ENCODE measurements around the gene NLN.
"Not testable (repeated sequence)": the region's sequence is repeated elsewhere in the genome, so short reads cannot be mapped to it uniquely, and the experiment has no call there.

The NLN gene

DNA sequence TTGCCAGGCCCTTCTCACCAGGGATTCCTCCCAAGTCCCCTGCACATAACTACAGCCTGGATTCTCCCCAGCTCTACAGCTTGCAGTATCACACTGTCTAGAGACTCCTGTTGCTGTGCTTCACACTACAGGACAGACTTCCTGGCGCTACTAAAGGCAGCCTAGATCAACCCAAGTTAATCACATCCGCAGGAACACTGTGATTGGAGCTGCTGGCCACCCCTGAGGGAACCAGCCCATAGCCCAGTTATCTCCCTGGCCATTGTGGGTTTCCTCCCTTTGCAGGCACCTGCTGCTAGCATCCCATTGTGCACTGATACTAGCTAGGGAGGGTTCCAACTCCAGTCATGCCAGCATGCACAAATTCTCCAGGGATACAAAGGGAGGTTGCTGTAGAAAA lies 53.5 kb downstream of the NLN start:
- no peak for DNase-seq

DNA sequence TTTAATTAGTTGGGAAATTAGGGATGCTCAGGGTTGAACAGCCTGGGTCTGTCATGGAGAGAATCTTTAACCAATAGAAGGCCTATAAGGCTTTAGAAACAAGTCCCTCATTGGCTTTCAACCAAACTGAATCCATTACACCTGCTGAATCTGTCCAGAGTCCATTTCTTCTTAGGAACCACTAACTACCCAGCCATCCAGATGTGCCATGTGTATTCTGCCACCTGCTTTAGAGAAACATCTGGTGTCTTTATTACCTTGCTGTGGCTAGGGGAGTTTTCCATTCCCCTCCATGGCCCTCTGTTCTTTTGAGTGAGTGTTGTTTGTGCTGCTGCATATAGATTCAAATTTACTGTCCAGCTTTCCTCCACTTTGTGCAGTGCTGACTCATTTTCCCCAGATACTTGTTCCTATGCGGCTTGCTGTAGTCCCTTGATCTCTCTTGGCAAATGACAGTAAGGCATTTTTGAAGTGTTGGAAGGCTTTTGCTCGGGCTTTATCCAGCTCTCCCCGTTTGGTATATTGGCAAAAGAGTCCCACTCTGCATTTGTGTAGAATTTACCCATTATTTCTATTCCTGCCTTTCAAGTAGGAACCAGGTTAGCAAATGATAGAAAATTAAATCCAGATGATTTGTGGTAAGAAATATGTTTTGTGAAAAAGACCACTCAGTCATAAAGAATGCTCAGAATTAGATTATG lies 54.6 kb downstream of the NLN start:
- no peak for DNase-seq

DNA sequence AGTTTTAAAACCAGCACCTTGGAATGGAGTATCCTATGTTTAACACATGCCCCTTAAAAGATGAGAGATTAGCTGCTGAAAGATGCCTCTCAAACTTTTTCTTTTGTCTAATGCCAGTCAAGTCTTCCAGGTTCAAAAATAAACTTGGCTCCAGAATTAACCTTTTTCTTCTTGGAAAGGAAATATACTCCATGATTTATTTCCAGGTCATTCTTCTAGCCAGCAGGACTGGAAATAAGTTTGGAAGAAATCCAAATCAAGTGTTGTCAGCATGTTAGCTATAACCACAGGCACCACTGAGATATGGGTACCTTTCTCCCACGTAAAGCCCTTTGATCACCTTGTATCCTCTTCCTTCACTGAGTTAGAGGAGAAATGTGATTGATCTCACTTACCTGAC lies 56.1 kb downstream of the NLN start:
- DNase-seq, result no peak

DNA sequence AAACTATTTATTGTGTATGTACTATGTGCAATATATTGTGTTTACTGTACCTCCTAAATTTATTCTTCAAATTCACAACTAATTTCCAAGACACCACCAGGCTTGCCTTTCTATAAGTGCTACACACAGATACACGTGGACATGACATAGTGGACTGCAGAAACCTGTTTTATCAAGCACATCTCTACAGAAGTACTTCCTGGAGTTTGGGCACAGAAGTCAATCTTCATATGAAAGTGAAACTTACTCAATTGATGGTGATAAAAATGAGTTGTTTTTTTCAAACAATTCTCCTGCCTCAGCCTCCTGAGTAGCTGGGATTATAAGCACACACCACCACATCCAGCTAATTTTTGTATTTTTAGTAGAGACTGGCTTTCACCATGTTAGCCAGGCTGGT lies 57.6 kb downstream of the NLN start:
- DNase-seq, result no peak

DNA sequence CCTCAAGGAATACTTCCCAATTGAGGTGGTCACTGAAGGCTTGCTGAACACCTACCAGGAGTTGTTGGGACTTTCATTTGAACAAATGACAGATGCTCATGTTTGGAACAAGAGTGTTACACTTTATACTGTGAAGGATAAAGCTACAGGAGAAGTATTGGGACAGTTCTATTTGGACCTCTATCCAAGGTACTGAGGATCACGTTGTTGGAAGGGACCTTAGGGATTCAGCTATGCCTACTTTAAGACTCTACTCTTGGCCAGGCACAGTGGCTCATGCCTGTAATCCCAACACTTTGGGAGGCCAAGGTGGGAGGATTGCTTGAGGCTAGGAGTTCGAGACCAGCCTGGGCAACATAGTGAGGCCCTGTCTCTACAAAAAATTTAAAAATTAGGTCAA lies 66.3 kb downstream of the NLN start:
- DNase-seq, result not testable (repeated sequence)

DNA sequence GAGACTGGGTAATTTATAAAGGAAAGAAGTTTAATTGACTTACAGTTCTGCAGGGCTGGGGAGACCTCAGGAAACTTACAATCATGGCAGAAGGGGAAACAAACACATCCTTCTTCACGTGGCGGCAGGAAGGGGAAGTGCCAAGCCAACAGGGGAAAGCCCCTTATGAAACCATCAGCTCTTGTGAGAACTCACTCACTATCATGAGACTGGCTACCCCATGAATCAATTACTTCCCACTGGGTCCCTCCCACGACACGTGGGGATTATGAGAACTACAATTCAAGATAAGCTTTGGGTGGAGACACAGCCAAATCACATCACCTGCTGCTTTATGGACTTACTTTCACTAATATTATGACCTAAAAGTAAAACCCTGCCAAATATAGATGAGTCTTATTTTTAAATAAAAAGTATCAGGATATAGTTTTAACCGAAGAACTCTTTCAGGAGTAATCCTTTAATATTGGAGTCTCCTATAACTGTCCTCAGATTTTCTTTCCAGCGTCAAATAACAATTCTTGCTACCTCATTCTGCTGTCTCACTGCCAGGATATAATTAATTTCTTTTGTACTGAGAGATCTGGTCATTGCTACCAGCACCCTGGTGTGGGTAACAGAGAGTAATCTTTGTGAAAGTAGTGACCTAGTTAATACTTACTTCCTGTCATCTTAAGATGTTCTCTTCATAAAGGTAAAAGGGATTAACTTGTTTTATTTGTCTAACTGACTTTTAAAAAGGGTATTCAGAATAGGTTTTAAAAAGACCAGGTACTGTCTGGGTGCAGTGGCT lies 68.6 kb downstream of the NLN start:
- DNase-seq, result peak; percentile 21 to 28

DNA sequence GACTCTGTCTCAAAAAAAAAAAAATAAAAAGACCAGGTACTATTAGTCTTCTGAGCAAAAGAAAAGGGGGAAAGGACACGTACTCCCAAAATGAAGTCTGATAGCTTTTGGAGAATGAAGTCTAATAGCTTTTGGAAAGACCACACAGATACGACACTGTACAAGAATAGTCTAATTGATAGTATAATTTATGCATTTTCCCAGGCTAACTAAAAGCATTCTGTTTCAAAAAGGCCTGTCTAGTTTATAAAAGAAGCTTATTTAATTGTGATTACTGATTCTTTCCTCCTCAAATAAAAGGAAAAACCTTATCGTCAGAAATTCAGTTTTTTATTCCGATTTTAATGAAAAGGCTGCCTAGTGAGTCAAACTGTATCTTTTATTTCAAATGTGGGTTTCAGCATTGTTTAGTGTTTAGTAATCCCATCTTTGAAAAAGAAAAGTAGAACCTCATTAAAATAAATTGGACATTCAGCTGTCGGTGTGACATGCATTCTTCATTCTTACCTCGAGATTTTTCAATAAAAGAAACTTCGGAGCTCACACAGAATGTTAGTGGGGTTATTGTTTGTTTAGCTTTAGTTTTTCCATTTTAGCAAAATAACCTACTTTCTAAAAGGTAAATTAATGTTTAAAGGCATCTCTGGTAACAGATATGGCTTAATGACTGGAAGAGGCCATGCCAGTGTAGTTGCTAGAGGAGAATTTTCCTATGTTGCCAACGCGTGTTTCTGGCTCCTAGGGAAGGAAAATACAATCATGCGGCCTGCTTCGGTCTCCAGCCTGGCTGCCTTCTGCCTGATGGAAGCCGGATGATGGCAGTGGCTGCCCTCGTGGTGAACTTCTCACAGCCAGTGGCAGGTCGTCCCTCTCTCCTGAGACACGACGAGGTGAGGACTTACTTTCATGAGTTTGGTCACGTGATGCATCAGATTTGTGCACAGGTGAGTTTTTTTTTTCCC lies 70.0 kb downstream of the NLN start:
- DNase-seq, result no peak

DNA sequence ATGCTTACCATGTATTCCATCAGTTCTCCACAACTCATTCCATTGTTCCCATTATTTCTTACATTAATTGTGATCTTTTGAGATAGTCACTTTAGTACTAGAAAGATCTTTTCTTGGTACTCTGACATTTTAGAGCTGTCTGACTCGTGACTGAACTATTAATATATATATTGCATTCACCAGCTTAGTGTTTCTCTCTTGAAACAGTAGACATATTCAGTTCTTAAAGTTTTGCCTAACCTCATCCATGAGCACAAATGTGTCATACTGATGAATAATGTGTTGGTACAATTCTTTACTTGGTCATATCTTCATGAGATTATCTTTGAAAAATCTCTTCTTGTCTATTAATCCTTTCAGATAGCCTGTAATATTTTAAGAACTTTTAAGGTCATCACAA lies 74.3 kb downstream of the NLN start:
- no peak for DNase-seq

DNA sequence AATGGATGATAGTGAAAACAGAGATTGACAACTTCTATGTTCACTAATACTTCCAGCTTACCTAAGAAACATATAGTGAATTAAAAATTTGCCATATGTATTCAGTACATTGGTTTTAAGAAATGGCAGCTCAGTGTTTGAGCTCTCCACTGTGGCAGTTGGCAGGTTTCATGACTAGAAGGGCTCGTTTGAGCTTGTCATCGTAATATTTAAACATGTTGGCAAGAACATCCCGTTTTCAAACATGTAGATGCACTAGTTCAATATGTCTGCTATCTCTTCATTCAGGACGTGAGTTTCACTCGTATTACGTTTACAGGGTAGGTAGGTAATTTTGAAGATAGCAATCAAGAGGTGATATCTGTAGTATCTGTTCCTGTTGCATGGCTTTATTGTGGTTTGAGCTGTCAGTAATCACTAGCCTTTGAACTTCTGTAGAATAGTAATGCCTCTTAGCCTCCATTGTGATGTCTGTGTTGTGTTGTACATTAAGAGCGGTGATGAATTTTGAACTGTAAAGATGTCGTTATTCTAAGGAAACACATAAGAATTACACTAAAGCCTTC lies 74.8 kb downstream of the NLN start:
- no peak for DNase-seq

DNA sequence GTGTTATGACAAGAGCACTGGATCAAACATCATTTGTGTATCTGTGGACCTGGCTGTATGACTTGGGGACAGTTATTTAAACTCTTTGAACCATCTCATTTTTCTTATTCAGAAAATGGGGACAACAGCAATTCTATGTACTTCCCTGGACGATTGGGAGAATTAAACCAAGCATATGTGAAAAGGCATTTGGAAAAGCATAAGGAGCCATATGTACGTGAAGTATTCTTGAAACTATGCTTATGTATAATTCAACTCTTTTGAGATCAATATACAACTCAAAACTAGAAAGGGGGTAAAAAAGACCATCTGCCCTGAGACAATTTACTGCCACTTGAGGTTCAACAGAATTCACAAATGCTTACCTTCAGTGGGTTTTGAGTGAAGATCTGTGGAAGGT lies 75.5 kb downstream of the NLN start:
- DNase-seq, result no peak

DNA sequence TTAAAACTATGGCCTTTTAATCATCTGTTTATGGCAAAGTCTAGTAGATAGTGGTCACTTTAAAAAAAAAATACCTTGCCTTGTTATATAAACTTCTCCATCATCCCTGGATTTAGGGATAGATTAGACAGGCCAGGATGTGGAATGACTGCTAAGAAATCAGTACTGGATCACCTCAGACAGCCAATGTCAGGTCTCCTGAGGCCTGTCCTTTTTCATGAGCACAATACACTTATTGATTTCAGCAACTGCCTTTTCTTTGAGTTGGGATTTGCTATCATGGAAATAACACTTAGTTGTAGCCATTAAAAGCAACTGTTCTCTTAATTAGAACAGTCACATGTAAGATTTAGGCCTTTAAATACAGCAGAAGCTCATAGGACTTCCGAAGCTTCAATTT lies 77.9 kb downstream of the NLN start:
- DNase-seq, result no peak

DNA sequence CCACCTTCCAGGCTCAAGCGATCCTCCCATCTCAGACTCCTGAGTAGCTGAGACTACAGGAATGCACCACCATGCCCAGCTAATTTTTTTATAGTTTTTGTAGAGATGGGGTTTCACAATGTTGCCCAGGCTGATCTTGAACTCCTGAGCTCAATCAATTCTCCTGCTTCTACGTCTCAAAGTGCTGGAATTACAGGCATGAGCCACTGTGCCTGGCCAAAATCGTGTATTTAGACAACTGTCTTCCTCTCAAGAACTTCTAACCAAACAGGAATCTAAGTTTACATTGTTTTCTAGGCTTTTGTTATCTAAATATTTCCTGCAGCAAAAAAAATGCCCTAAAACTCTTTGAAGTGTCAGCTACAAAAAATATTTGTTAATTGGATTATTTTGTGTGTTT lies 78.8 kb downstream of the NLN start:
- DNase-seq, result no peak

DNA sequence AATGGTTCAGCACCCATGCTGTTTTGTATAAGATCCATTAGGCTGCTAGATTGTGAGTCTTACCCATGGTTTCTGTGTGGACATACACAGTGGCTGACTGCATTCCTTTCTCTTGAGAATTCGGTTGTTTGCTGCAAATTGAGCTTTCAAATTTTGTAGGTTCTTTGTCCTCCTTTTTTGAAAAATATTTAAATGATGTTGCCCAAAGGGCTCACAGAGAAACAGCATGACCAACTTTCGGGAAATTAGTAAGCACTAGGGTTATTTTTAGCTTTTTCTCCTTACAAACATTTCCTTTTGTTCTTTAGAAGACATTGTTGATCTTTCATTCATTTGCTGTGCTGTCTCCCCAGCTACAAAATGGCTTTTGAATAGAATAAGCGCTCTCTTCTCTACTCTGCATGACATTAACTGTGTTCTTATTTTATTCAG lies 79.4 kb downstream of the NLN start:
- DNase-seq, result no peak

DNA sequence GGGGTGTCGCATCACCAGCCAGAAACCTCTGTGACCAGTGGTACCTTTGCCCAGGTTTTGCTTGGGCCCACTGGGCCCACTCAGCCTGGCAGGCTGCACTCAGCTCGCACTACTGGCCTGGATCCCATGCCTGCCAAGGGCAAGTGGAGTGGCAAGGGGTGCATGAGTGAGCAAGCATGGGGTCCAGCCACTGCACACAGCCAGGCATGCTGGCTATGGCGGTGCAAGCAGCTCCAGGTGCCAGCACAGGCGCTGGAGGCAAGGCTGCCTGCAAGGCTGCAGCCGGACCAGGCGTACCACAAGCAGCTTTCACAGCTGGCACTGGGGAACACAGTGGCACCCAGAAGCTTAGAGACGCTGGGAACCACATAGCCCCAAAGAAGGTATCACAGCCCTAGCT lies 80.1 kb downstream of the NLN start:
- no peak for DNase-seq

DNA sequence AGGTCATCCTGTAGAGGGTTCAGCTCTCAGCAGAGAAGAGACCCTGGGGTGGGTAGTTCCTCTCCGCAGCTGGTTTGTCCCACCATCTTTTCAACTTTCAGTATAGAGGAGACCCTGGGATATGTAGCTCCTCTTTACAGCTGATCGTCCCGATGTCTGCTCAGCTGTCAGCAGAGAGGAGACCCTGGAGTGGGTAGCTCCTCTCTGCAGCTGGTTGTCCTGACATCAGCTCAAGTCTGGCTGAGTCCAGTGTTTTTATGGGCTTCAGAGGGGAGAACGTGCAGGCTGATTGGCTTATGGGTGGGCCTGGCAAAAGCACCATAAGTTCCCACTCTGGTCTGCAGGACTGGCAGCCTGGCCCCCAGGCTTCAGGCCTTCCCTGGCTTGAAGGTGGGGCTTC lies 80.8 kb downstream of the NLN start:
- no peak for DNase-seq

DNA sequence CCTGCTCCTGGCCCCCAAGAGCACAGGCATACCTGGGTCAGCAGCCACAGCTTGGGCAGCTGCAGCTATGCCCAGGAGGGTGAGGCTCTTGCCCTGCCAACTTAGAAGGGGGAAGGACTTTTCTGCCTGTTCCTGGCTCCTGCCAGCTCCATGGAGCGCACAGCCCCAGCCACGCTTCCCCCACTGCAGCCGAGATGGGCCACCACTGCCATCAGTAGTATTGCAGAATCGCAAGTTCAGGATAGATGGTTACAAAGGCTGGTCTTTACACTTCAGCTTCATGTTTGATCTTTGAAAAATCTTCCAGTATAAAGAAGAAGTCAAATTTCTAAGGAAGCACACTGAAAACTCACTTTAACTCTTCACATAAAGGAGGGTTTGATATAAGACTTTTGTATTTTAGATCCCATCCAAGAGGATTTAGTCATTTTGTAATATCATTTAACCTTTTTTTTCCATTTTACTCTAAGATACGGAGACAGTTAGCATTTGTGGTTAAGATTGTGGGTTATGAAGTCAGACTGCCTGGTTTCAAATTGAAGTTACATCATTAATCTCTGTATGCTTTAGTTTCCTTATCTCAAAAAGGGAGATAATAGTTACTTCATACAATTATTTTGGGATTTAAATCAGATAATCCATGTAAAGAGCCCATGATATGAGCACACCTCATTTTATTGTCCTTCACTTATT lies 81.8 kb downstream of the NLN start:
- DNase-seq, result no peak

DNA sequence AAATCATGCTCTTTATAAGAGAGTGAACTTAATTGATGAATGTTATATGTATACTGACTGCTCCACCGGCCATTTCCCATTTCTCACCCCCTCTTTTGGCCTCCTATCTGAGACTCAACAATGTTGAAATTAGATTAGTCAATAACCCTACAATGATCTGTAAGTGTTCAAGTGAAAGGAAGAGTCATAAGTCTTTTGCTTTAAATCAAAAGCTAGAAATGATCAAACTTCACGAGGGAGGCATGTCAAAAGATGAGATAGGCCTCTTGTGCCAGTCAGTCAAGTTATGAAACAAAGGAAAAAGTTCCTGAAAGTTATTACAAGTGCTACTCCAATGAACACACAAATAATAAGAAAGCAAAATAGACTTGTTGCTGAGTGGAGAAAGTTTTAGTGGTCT lies 83.1 kb downstream of the NLN start:
- DNase-seq, result no peak

DNA sequence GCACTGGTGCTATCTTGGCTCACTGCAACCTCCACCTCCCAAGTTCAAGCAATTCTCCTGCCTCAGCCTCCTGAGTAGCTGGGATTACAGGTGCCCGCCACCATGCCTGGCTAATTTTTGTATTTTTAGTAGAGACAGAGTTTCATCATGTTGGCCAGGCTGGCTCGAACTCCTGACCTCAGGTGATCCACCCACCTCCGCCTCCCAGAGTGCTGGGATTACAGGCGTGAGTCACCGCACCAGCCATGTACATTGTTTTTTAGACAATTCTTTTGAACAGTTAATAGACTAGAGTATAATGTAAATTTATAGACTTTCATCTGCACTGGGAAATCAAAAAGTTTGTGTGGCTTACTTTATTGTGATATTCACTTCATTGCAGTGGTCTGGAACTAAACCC lies 85.5 kb downstream of the NLN start:
- not testable (repeated sequence) for DNase-seq

DNA sequence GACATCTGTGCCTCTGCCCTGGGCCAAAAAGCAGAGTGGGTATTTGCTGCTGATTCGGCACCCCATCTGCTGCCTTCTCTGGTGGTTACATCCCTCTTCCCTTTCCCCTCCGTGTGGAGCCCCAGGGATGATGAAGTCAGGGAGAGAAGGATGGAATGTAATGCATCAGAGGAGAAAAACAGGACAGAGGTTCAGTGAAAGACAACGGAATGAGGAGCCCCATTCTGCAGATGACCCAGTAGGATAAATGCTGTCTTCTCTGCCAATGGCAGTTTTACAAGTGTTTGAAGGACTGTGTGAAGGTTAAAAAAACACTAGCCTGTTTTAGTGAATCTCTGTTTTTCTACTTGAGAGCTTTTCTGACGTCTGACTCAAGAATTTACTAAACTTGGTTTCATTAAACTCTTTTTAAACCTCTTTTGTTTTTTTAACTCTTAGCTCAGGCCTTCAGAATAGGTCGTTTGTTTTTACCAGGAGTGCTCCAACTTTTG lies 86.3 kb downstream of the NLN start:
- DNase-seq, result no peak

DNA sequence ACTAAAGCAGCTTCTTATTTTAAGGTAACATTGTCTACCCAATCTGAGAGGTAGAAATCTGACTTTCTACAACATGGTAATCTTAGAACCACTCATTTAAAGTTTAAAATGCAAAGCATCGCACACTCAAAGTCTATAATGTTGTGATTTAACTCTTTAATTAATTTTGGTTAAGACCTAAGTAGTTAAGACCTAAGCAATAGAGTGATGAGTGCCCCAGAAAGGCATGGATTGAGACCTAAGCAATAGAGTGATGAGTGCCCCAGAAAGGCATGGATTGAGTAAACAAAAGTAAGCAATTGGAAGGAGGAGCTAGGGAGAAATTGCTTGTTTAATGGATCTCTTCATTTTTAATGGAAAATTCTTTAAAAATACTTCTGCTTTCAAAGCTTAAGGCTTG lies 86.8 kb downstream of the NLN start:
- no peak for DNase-seq

DNA sequence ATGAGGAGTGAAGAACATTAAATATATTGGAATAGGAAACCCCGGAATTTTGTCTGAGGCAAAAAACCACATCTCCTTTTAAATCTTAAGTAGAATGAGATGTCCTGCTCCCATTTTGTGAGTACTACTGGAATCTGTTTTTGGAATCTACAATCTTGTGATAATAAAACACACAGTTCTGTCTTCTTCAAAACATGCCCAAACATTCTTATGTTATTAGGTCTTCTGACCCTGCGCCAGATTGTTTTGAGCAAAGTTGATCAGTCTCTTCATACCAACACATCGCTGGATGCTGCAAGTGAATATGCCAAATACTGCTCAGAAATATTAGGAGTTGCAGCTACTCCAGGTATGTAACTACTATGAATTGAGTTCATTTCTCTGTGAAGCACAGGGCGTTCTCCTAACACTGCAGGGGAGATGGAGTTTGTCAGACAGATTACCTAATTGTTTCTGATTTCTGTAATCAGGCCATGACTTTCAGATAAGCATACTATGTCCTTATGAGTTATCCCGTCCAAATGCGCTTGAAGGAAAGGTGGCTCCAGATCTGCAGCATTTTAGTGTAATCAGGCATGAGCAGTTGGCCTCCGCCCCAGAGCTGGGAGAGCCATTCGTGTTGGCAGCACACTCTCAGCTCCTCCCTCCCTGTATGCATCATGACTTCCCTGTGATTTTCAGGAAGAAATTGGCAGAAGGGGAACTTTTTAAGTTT lies 88.0 kb downstream of the NLN start:
- no peak for DNase-seq

DNA sequence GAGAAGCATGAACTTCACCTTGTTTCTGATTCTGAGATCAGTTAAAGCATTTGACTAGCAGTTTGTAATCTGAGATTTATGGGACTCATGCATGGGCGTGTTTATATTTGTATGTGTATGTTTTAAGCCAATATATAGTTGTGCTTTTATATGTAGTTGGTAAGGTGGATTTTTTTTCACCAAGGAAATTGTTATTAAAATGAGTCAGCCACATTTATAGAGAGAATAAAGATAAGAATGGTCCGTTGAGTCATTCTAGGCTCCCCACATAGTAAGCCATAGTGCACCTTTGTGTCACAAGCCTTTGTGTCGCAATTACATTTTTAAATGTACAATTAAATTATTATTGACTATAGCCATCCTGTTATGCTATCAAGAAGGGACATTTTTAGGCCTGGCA lies 89.0 kb downstream of the NLN start:
- no peak for DNase-seq
